Astrocyte (in vitro differentiated cells and primary cell): ENCODE data around the gene SUPT5H. TPM values are rescaled to one million over a fixed set of nuclear protein-coding genes. Genes with fewer than 3 reads are reported as not detected.
"Not testable (repeated sequence)": the region's sequence is repeated elsewhere in the genome, so short reads cannot be mapped to it uniquely, and the experiment has no call there.

Experiments
- DNase-seq: peaks from one replicate; pipeline ENCODE4 v3.0.0-alpha.2; 2010; ENCODE audit warnings: low read depth
- FAIRE-seq: peaks from 2 replicates; lab custom pipeline; 2011; peaks lifted over from hg19 to GRCh38; lab: Jason Lieb, UNC
- H2AFZ ChIP-seq: 2 replicates; pipeline ENCODE4 v1.6.0; 2012; ENCODE audit warnings: low read depth, low read length, inconsistent platforms
- H3K27ac ChIP-seq: 2 replicates; pipeline ENCODE4 v1.5.1; 2011; ENCODE audit warnings: low read depth, low read length, inconsistent platforms
- H3K27me3 ChIP-seq: 2 replicates; pipeline ENCODE4 v1.6.0; 2011; ENCODE audit warnings: low read length, inconsistent platforms; ENCODE audit not compliant: insufficient read depth
- H3K36me3 ChIP-seq: 2 replicates; pipeline ENCODE4 v1.5.1; 2011; ENCODE audit warnings: low read length, inconsistent platforms; ENCODE audit not compliant: insufficient read depth
- H3K4me1 ChIP-seq: 2 replicates; pipeline ENCODE4 v1.5.1; 2011; ENCODE audit warnings: low read length, inconsistent platforms; ENCODE audit not compliant: insufficient read depth
- H3K4me2 ChIP-seq: 2 replicates; pipeline ENCODE4 v1.6.0; 2012; ENCODE audit warnings: low read length, inconsistent platforms
- H3K4me3 ChIP-seq: 2 replicates; pipeline ENCODE4 v1.5.1; 2011; ENCODE audit warnings: low read depth, mild to moderate bottlenecking, low read length, inconsistent platforms; ENCODE audit not compliant: insufficient read depth
- H3K79me2 ChIP-seq: 2 replicates; pipeline ENCODE4 v1.6.0; 2012; ENCODE audit warnings: mild to moderate bottlenecking, low read length, inconsistent platforms; ENCODE audit not compliant: insufficient read depth
- H3K9ac ChIP-seq: 2 replicates; pipeline ENCODE4 v1.6.0; 2012; ENCODE audit warnings: mild to moderate bottlenecking, low read length, inconsistent platforms
- H3K9me3 ChIP-seq: 2 replicates; pipeline ENCODE4 v1.5.1; 2012; ENCODE audit warnings: low read depth, mild to moderate bottlenecking, low read length, inconsistent platforms; ENCODE audit not compliant: insufficient read depth
- H4K20me1 ChIP-seq: 2 replicates; pipeline ENCODE4 v1.6.0; 2012; ENCODE audit warnings: low read length, inconsistent platforms; ENCODE audit not compliant: insufficient read depth
- H3K27ac Mint-ChIP-seq: one replicate; pipeline ENCODE4 v1.8.0; 2021; ENCODE audit warnings: mild to moderate bottlenecking, mixed read lengths; ENCODE audit not compliant: unreplicated experiment
- H3K27me3 Mint-ChIP-seq: one replicate; pipeline ENCODE4 v1.8.0; 2021; ENCODE audit warnings: low read depth, mixed read lengths; ENCODE audit not compliant: unreplicated experiment
- H3K36me3 Mint-ChIP-seq: one replicate; pipeline ENCODE4 v1.8.0; 2021; ENCODE audit warnings: low read depth, mixed read lengths; ENCODE audit not compliant: unreplicated experiment
- H3K4me1 Mint-ChIP-seq: one replicate; pipeline ENCODE4 v1.8.0; 2021; ENCODE audit warnings: low read depth, mixed read lengths; ENCODE audit not compliant: unreplicated experiment
- H3K4me3 Mint-ChIP-seq: one replicate; pipeline ENCODE4 v1.8.0; 2021; ENCODE audit warnings: mild to moderate bottlenecking, moderate library complexity, mixed read lengths; ENCODE audit not compliant: unreplicated experiment
- H3K9me3 Mint-ChIP-seq: one replicate; pipeline ENCODE4 v1.8.0; 2021; ENCODE audit warnings: mild to moderate bottlenecking, mixed read lengths; ENCODE audit not compliant: unreplicated experiment
- CTCF ChIP-seq: IDR thresholded peaks from 2 replicates; pipeline ENCODE4 v1.5.1; 2011; ENCODE audit warnings: low read depth, mild to moderate bottlenecking, inconsistent platforms, low read length, moderate library complexity; ENCODE audit not compliant: insufficient read depth
- EZH2 ChIP-seq: IDR thresholded peaks from 2 replicates; pipeline ENCODE4 v1.6.1; 2012; ENCODE audit warnings: mild to moderate bottlenecking, low read length, inconsistent platforms; ENCODE audit not compliant: insufficient read depth
- total RNA-seq: library from RNA; stranded (reverse); gene quantifications from 2 replicates; pipeline ENCODE4 v1.2.1, GENCODE V29; 2021

The SUPT5H gene
- total RNA-seq, 1 donor from 2014 or later: 171 TPM

- H4K20me1 ChIP-seq: peaks cover 72% of the 10 kb centered on the region
- H3K9me3 Mint-ChIP-seq: no peaks in the 10 kb centered on the region
Measured at GRCh38 chr19:39448271-39448670, 2.9 kb downstream of the SUPT5H start.

GRCh38 chr19:39449116-39449797 is 3.9 kb downstream of the SUPT5H start:
- DNase-seq: no peak
- H2AFZ ChIP-seq: no peak overlapping the region
- peaks cover 27% of the 10 kb centered on the region for H3K4me1 ChIP-seq
- H3K27me3 ChIP-seq: no peaks in the 10 kb centered on the region
- FAIRE-seq: no peak
- H3K4me3 ChIP-seq: no peak overlapping the region
- H3K36me3 ChIP-seq: peaks cover 3% of the 10 kb centered on the region
- Mint-ChIP-seq H3K9me3 (no peaks in the 10 kb centered on the region), H3K4me1 (peaks cover 35% of the 10 kb centered on the region), H3K27me3 (no peaks in the 10 kb centered on the region), H3K4me3 (peak overlapping the region; percentile 80), H3K36me3 (peaks cover 23% of the 10 kb centered on the region), H3K27ac (peak overlapping the region; percentile 71)
- peaks cover 81% of the 10 kb centered on the region for H4K20me1 ChIP-seq
- peak overlapping the region; percentile 5 for H3K4me2 ChIP-seq
- TF ChIP-seq EZH2: no peak
- no peak for TF ChIP-seq CTCF
- H3K9me3 ChIP-seq: no peaks in the 10 kb centered on the region
- H3K9ac ChIP-seq: no peak overlapping the region
- H3K79me2 ChIP-seq: peaks cover 97% of the 10 kb centered on the region
- no peak overlapping the region for H3K27ac ChIP-seq

More at GRCh38 chr19:39448271-39448670, 2.9 kb downstream of the SUPT5H start:
- H3K27me3 ChIP-seq: no peaks in the 10 kb centered on the region
- no peaks in the 10 kb centered on the region for H3K9me3 ChIP-seq
- Mint-ChIP-seq H3K4me1 (peaks cover 35% of the 10 kb centered on the region), H3K36me3 (peaks cover 22% of the 10 kb centered on the region), H3K27me3 (no peaks in the 10 kb centered on the region), H3K27ac (peak overlapping the region; percentile 73), H3K4me3 (peak overlapping the region; percentile 80)
- peaks cover 27% of the 10 kb centered on the region for H3K4me1 ChIP-seq
- FAIRE-seq (no peak), DNase-seq (peak; percentile 60)
- no peaks in the 10 kb centered on the region for H3K36me3 ChIP-seq
- no peak for TF ChIP-seq EZH2
- H3K4me3 ChIP-seq: peak overlapping the region; percentile 17
- peak overlapping the region; percentile 44 for H3K9ac ChIP-seq
- H3K79me2 ChIP-seq: peaks cover 89% of the 10 kb centered on the region
- no peak overlapping the region for H2AFZ ChIP-seq
- peak overlapping the region; percentile 94 for H3K4me2 ChIP-seq
- peak overlapping the region; percentile 50 for H3K27ac ChIP-seq

DNA sequence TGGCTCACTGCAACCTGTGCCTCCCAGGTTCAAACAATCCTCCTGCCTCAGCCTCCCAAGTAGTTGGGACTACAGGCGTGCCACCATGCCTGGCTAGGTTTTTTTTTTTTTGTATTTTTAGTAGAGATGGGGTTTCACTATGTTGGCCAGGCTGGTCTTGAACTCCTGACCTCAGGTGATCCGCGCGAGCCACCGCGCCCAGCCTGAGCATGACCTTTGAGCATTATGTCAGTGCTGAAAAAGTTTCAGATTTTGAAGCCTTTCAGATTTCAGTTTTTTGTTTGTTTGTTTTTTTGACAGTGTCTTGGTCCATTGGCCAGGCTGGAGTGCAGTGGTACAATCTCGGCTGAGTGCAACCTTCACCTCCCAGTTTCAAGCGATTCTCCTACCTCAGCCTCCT is 5.9 kb downstream of the SUPT5H start:
- Histone ChIP-seq H3K79me2 (peaks cover 97% of the 10 kb centered on the region), H3K4me1 (peaks cover 24% of the 10 kb centered on the region), H4K20me1 (peaks cover 90% of the 10 kb centered on the region)
- not testable (repeated sequence) for FAIRE-seq, H3K9me3 Mint-ChIP-seq, H3K9ac ChIP-seq, H3K27ac ChIP-seq, H3K9me3 ChIP-seq, H3K27ac Mint-ChIP-seq, H3K27me3 ChIP-seq, H3K4me2 ChIP-seq, DNase-seq, H3K27me3 Mint-ChIP-seq, H3K36me3 ChIP-seq, H3K4me3 ChIP-seq, H2AFZ ChIP-seq
- Mint-ChIP-seq H3K4me3 (peak overlapping the region; percentile 66), H3K4me1 (peaks cover 33% of the 10 kb centered on the region), H3K36me3 (peaks cover 24% of the 10 kb centered on the region)
